ENCODE results near the gene IL19. TPM values are rescaled to one million over a fixed set of nuclear protein-coding genes. Genes with fewer than 3 reads are reported as not detected.

IL19 gene
- total RNA-seq, 1 donor: 1.7 TPM

DNA sequence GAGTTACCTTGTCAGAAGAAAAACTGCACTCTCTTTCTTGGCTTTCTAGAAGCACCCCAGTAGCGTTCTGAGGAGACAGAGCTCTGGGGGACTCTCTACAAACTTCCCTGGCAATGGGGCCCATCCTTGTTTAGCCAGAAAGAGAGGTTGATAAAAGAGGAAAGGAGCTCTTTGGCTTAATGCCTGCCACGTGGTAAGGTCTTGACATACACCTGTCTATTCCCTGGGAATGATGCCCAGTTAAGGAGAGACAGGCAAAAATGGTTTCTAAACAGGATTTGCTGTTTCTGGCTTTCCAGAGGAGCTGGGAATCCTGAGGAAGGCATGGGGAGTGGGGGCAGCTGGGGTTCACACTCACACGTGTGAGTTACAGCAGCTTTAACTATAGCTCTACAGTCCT lies 64.6 kb downstream of the IL19 start:
- no peak for TF ChIP-seq CTCF (IDR thresholded peaks at IDR 0.05; ENCODE audit: insufficient read depth, low read depth, low read length)
- no peak for DNase-seq (ENCODE audit: low read depth)
- no peak overlapping the region for H3K4me3 ChIP-seq (ENCODE audit: low read depth, low read length)

DNA sequence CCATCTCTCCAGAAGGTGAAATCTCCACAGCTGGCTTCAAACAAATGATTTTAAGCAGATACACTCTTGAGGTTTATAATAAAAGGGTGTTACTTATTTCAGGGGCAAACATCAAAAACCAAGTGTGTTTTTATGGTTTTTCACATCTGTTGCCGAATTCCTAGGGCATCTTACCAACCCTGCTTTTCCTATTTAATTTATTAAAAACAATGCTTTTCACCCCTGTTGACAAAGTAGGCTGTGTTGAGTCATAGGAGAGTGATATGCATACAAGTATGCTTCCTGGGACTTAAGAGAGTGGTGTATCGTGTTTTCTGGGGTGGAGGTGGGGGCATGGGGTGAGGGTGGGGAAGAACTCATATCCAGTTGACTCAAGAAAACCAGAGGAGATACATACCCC lies 65.5 kb downstream of the IL19 start:
- DNase-seq (ENCODE audit: low read depth): peak; percentile 68
- H3K4me3 ChIP-seq (ENCODE audit: low read depth, low read length): no peak overlapping the region
- no peak for TF ChIP-seq CTCF (IDR thresholded peaks at IDR 0.05; ENCODE audit: insufficient read depth, low read depth, low read length)

GRCh38 chr1:206839006-206839560 lies 68.5 kb downstream of the IL19 start:
- no peak for DNase-seq (ENCODE audit: low read depth)
- no peak overlapping the region for H3K4me3 ChIP-seq (ENCODE audit: low read depth, low read length)
- no peak for TF ChIP-seq CTCF (IDR thresholded peaks at IDR 0.05; ENCODE audit: insufficient read depth, low read depth, low read length)

DNA sequence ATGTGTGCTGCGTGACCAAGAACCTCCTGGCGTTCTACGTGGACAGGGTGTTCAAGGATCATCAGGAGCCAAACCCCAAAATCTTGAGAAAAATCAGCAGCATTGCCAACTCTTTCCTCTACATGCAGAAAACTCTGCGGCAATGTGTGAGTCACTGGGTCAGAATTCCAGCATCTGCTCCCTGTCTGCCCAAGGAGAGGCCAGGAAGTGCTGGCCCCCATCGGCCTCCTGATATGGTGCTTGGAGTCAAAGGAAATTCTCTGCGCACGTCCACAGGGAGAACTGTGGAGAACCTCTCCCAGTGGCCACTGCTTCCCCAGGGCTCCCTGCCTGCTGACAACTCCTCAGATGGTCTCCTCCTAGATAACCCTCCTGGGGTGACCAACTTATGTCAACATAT lies 69.3 kb downstream of the IL19 start:
- peak; percentile 82 for DNase-seq (ENCODE audit: low read depth)
- H3K4me3 ChIP-seq (ENCODE audit: low read depth, low read length): no peak overlapping the region
- no peak for TF ChIP-seq CTCF (IDR thresholded peaks at IDR 0.05; ENCODE audit: insufficient read depth, low read depth, low read length)

DNA sequence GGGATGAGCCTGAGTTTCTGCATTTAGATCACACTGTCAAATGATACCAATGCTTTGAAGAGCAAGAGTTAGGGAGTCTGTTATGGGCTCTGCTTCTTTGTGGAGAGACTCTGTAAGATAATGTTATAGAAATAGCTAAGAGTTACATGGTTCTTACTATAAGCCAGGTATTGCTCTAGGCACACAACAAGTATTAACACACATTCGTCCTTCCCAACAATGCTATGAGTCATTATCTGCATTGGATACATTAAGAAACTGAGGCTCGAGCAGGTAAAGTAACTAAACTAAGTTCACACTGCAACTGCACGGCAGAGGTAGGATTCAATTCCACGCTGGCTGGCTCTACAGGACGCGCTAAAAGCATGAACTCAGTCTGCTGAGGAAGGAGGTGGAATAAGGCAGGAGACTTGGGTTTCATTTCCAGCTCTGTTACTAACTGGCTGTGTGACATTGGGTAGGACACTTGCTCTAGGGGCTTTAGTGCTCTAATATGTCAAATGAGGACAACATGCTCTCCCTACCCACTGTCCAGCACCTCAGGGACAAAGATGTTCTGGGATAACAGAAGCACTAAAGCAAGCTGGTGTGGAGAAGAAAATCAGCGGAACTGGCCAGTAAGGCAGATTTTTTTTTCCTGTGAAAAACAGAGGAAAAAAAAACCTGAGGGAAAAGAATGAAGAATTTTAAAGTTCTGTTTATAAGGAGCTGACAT lies 71.2 kb downstream of the IL19 start:
- TF ChIP-seq CTCF (IDR thresholded peaks at IDR 0.05; ENCODE audit: insufficient read depth, low read depth, low read length): no peak
- H3K4me3 ChIP-seq (ENCODE audit: low read depth, low read length): no peak overlapping the region
- DNase-seq (ENCODE audit: low read depth): no peak

- no peak for DNase-seq (ENCODE audit: low read depth)
- H3K4me3 ChIP-seq (ENCODE audit: low read depth, low read length): no peak overlapping the region
- TF ChIP-seq CTCF (IDR thresholded peaks at IDR 0.05; ENCODE audit: insufficient read depth, low read depth, low read length): no peak
Measured at GRCh38 chr1:206842854-206843253, 72.3 kb downstream of the IL19 start.

- DNase-seq (ENCODE audit: low read depth): no peak
- TF ChIP-seq CTCF (IDR thresholded peaks at IDR 0.05; ENCODE audit: insufficient read depth, low read depth, low read length): no peak
- no peak overlapping the region for H3K4me3 ChIP-seq (ENCODE audit: low read depth, low read length)
Measured at GRCh38 chr1:206843626-206844025, 73.1 kb downstream of the IL19 start.
